Measurements from ENCODE around the gene HPN. TPM values are rescaled to one million over a fixed set of nuclear protein-coding genes. Genes with fewer than 3 reads are reported as not detected.

Gene HPN
- total and polyA plus RNA-seq, 2 of the 13 experiments (the other 11 are each of a cell fraction or from before 2014, with no cell fraction given) = 46.7 to 261 TPM

DNA sequence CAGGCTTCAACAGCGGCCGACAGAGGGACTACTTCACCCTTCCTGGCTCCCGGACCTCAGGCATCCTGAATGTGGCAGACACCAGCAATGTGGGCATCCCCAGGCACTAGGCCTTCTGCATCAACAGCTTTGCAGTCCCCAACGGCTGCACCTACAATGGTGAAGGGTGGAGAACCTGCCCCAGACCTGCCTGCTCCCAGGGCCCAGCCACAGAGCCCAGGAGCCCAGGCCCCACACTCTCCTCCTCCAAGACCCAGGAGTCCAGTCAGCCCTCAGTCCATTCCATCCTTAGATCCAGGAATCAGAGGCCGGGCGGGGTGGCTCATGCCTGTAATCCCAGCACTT, 34.5 kb downstream of the HPN start:
- Histone ChIP-seq H3K27me3 (ENCODE audit: control insufficient read depth in 1 of 2, insufficient read depth in 2 of 2, low read length in 2 of 2) (peaks cover 16 to 65% of the 10 kb centered on the region in 2 experiments), H3K27ac (ENCODE audit: extremely low read length, insufficient read depth, low read length) (no peak overlapping the region), H3K9me3 (ENCODE audit: low read length) (no peaks in the 10 kb centered on the region), H3K9ac (ENCODE audit: insufficient read depth, low read depth, low read length) (no peak overlapping the region), H3K79me2 (ENCODE audit: insufficient read depth, low read length) (no peaks in the 10 kb centered on the region), H2AFZ (ENCODE audit: low read length) (no peak overlapping the region), H3K36me3 (replicated peaks in 1 of 2; ENCODE audit: control insufficient read depth in 1 of 2, insufficient read depth in 2 of 2, low read length in 2 of 2) (no peaks in the 10 kb centered on the region), H3K4me3 (replicated peaks in 1 of 3; ENCODE audit: insufficient read depth in 1 of 3, low read depth in 2 of 3, low read length in 3 of 3) (no peak overlapping the region), H4K20me1 (ENCODE audit: insufficient read depth, low read length) (no peaks in the 10 kb centered on the region), H3K4me1 (ENCODE audit: insufficient read depth, low read length) (no peaks in the 10 kb centered on the region), H3K4me2 (ENCODE audit: low read depth, low read length) (no peak overlapping the region)
- no TSS peak for BruUV-seq (replicated peaks)
- in situ Hi-C loops (cut with HindIII; ENCODE audit: extremely low pct_ligation_motif_present, low pct_unique_long_range_greater_than_20kb) (no loop called here), intact Hi-C loops (cut with micrococcal nuclease; ENCODE audit: unreplicated experiment) (no loop called here)
- ATAC-seq (peak; percentile 36), DNase-seq (ENCODE audit: low spot score) (no peak), FAIRE-seq (no peak)
- WGBS (ENCODE audit: low lambda C conversion rate) = 30% methylated on average over 2 of the region's 6 CpGs
- TF ChIP-seq, protein P1, sequence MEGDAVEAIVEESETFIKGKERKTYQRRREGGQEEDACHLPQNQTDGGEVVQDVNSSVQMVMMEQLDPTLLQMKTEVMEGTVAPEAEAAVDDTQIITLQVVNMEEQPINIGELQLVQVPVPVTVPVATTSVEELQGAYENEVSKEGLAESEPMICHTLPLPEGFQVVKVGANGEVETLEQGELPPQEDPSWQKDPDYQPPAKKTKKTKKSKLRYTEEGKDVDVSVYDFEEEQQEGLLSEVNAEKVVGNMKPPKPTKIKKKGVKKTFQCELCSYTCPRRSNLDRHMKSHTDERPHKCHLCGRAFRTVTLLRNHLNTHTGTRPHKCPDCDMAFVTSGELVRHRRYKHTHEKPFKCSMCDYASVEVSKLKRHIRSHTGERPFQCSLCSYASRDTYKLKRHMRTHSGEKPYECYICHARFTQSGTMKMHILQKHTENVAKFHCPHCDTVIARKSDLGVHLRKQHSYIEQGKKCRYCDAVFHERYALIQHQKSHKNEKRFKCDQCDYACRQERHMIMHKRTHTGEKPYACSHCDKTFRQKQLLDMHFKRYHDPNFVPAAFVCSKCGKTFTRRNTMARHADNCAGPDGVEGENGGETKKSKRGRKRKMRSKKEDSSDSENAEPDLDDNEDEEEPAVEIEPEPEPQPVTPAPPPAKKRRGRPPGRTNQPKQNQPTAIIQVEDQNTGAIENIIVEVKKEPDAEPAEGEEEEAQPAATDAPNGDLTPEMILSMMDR (CRISPR knock-in tag; IDR thresholded peaks at IDR 0.05) = peak; percentile 25; the same call in 1 of the 2 replicates
- no peak for TF ChIP-seq KDM2A (CRISPR knock-in tag; IDR thresholded peaks at IDR 0.05; ENCODE audit: borderline replicate concordance, low read depth)
- TF ChIP-seq, protein P2, sequence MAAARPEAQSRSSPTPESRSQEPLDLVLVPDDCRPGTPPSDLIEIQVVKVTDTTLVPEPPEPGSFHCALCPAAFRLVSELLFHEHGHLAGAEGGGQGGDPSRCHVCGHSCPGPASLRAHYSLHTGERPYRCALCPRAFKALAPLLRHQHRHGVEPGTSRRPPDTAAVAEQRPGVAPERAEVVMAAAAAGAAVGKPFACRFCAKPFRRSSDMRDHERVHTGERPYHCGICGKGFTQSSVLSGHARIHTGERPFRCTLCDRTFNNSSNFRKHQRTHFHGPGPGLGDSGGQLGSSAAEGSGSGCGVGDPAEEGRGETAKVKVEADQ (CRISPR knock-in tag; IDR thresholded peaks at IDR 0.05; ENCODE audit: borderline replicate concordance) = no peak
- POLR2A ChIA-PET = no interaction called here
- CTCF ChIA-PET (ENCODE audit: low intra/inter-chr PET ratio, low total read pairs) = no interaction called here

DNA sequence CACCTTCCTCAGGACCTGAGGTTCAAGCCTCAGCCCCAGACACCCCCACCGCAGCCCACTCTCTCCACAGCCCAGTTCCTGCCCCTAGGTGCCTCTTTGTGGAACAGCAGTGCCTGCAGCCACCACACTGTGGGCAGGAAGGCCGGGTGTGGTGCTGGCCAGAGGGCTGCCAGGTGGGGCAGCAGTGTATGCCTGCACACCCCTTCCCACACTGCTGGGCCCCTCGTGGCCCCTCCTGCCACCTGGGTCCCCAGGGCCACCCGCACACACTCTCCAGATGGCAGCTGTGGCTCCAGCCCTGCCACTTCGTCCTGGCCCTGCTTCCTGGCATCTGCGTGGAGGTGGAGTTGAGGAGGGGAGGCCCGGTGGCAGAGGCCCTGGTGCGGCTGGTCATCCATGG, 35.1 kb downstream of the HPN start:
- ATAC-seq (peak; percentile 13; the same call in 2 of the 3 replicates), DNase-seq (ENCODE audit: low spot score) (no peak), FAIRE-seq (no peak)
- no peaks in the 10 kb centered on the region for H3K36me3 ChIP-seq (replicated peaks in 1 of 2; ENCODE audit: control insufficient read depth in 1 of 2, insufficient read depth in 2 of 2, low read length in 2 of 2)
- no peak overlapping the region for H3K4me2 ChIP-seq (ENCODE audit: low read depth, low read length)
- ChIA-PET CTCF (ENCODE audit: low intra/inter-chr PET ratio, low total read pairs) (no interaction called here), POLR2A (no interaction called here)
- H3K79me2 ChIP-seq (ENCODE audit: insufficient read depth, low read length) = no peaks in the 10 kb centered on the region
- H4K20me1 ChIP-seq (ENCODE audit: insufficient read depth, low read length) = no peaks in the 10 kb centered on the region
- BruUV-seq (replicated peaks) = no TSS peak
- intact Hi-C loops (cut with micrococcal nuclease; ENCODE audit: unreplicated experiment) (no loop called here), in situ Hi-C loops (cut with HindIII; ENCODE audit: extremely low pct_ligation_motif_present, low pct_unique_long_range_greater_than_20kb) (no loop called here)
- no peak overlapping the region for H3K4me3 ChIP-seq (replicated peaks in 1 of 3; ENCODE audit: insufficient read depth in 1 of 3, low read depth in 2 of 3, low read length in 3 of 3)
- H2AFZ ChIP-seq (ENCODE audit: low read length) = no peak overlapping the region
- no peaks in the 10 kb centered on the region for H3K9me3 ChIP-seq (ENCODE audit: low read length)
- H3K27ac ChIP-seq (ENCODE audit: extremely low read length, insufficient read depth, low read length) = no peak overlapping the region
- H3K9ac ChIP-seq (ENCODE audit: insufficient read depth, low read depth, low read length) = no peak overlapping the region
- 30% methylated on average over 7 of the region's 8 CpGs for WGBS (ENCODE audit: low lambda C conversion rate)
- peaks cover 16 to 70% of the 10 kb centered on the region in 2 experiments for H3K27me3 ChIP-seq (ENCODE audit: control insufficient read depth in 1 of 2, insufficient read depth in 2 of 2, low read length in 2 of 2)
- H3K4me1 ChIP-seq (ENCODE audit: insufficient read depth, low read length) = no peaks in the 10 kb centered on the region
- TF ChIP-seq ZNF3 (CRISPR knock-in tag; IDR thresholded peaks at IDR 0.05) = no peak
- no peak for TF ChIP-seq SALL2 (CRISPR knock-in tag; IDR thresholded peaks at IDR 0.05)
- TF ChIP-seq ARNT (IDR thresholded peaks at IDR 0.05) = no peak
- no peak for TF ChIP-seq BRCA1 (CRISPR knock-in tag; IDR thresholded peaks at IDR 0.05)
- TF ChIP-seq, protein P3, sequence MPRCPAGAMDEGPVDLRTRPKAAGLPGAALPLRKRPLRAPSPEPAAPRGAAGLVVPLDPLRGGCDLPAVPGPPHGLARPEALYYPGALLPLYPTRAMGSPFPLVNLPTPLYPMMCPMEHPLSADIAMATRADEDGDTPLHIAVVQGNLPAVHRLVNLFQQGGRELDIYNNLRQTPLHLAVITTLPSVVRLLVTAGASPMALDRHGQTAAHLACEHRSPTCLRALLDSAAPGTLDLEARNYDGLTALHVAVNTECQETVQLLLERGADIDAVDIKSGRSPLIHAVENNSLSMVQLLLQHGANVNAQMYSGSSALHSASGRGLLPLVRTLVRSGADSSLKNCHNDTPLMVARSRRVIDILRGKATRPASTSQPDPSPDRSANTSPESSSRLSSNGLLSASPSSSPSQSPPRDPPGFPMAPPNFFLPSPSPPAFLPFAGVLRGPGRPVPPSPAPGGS (CRISPR knock-in tag; IDR thresholded peaks at IDR 0.05) = no peak
- no peak for TF ChIP-seq ESRRA (CRISPR knock-in tag; IDR thresholded peaks at IDR 0.05; ENCODE audit: low read depth)
- TF ChIP-seq, protein P4, sequence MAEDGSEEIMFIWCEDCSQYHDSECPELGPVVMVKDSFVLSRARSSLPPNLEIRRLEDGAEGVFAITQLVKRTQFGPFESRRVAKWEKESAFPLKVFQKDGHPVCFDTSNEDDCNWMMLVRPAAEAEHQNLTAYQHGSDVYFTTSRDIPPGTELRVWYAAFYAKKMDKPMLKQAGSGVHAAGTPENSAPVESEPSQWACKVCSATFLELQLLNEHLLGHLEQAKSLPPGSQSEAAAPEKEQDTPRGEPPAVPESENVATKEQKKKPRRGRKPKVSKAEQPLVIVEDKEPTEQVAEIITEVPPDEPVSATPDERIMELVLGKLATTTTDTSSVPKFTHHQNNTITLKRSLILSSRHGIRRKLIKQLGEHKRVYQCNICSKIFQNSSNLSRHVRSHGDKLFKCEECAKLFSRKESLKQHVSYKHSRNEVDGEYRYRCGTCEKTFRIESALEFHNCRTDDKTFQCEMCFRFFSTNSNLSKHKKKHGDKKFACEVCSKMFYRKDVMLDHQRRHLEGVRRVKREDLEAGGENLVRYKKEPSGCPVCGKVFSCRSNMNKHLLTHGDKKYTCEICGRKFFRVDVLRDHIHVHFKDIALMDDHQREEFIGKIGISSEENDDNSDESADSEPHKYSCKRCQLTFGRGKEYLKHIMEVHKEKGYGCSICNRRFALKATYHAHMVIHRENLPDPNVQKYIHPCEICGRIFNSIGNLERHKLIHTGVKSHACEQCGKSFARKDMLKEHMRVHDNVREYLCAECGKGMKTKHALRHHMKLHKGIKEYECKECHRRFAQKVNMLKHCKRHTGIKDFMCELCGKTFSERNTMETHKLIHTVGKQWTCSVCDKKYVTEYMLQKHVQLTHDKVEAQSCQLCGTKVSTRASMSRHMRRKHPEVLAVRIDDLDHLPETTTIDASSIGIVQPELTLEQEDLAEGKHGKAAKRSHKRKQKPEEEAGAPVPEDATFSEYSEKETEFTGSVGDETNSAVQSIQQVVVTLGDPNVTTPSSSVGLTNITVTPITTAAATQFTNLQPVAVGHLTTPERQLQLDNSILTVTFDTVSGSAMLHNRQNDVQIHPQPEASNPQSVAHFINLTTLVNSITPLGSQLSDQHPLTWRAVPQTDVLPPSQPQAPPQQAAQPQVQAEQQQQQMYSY (CRISPR knock-in tag; IDR thresholded peaks at IDR 0.05) = no peak
- TF ChIP-seq SMAD9 (CRISPR knock-in tag; IDR thresholded peaks at IDR 0.05) = no peak
- TF ChIP-seq REPIN1 (CRISPR knock-in tag; IDR thresholded peaks at IDR 0.05; ENCODE audit: borderline replicate concordance, low read depth) = no peak
